GM21360 (cell line): Measurements from ENCODE around the gene RAB2B.
A peak's percentile ranks its signal among the peaks of the same experiment; 100 is the strongest.

Experiments used
- ATAC-seq: cut with Tn5 transposase; IDR thresholded peaks from one replicate; pipeline ENCODE4 v1.9.1; 2021; ENCODE audit warnings: mild to moderate bottlenecking, moderate library complexity; ENCODE audit not compliant: unreplicated experiment

The RAB2B gene

GRCh38 chr14:21476925-21477681 is at the start of gene RAB2B, which contains the start of gene TOX4:
TSS of gene RAB2B (minus strand) at chr14:21476959. CDS start at chr14:21476872, 87 bp downstream.
TSS of gene TOX4 (plus strand) at chr14:21477195. CDS start at chr14:21477279, 84 bp downstream.
- peak; percentile 98 for ATAC-seq

- ATAC-seq, result peak; percentile 59
Measured at GRCh38 chr14:21525962-21526671, 49.4 kb upstream of the RAB2B start, which contains the start of gene SALL2. TSS of gene SALL2 (minus strand) at chr14:21526346. CDS start at chr14:21526127, 219 bp downstream.

- no peak for ATAC-seq
Measured at GRCh38 chr14:21525571-21525961, 48.8 kb upstream of the RAB2B start.

GRCh38 chr14:21524575-21525490 is 48.1 kb upstream of the RAB2B start:
- ATAC-seq, result no peak

GRCh38 chr14:21523203-21523602 is 46.4 kb upstream of the RAB2B start:
- ATAC-seq, result no peak

- no peak for ATAC-seq
Measured at GRCh38 chr14:21521501-21521900, 44.7 kb upstream of the RAB2B start.

GRCh38 chr14:21520767-21521166 is 44.0 kb upstream of the RAB2B start:
- ATAC-seq, result no peak

- no peak for ATAC-seq
Measured at GRCh38 chr14:21518725-21519124, 42.0 kb upstream of the RAB2B start.

GRCh38 chr14:21514341-21514740 is 37.6 kb upstream of the RAB2B start:
- no peak for ATAC-seq

- ATAC-seq, result peak; percentile 96
Measured at GRCh38 chr14:21510735-21511657, 34.2 kb upstream of the RAB2B start, which contains the start of gene METTL3. TSS of gene METTL3 (minus strand) at chr14:21511340. CDS start at chr14:21511223, 117 bp downstream.

GRCh38 chr14:21509432-21510143 is 32.8 kb upstream of the RAB2B start:
- ATAC-seq, result no peak

GRCh38 chr14:21506557-21506956 is 29.8 kb upstream of the RAB2B start:
- ATAC-seq, result no peak

GRCh38 chr14:21505012-21505553 is 28.3 kb upstream of the RAB2B start:
- ATAC-seq, result peak; percentile 81

- no peak for ATAC-seq
Measured at GRCh38 chr14:21503376-21503775, 26.6 kb upstream of the RAB2B start.

GRCh38 chr14:21501568-21501967 is 24.8 kb upstream of the RAB2B start:
- no peak for ATAC-seq

GRCh38 chr14:21498540-21499526 is 22.1 kb upstream of the RAB2B start:
- ATAC-seq, result no peak

GRCh38 chr14:21496453-21496852 is 19.7 kb upstream of the RAB2B start:
- no peak for ATAC-seq
